GM23248 (cell line): ENCODE results near the gene SYNE3.

Source experiments
- EZH2 ChIP-seq: fragments of 200-600 bp; sonication (generic); IDR thresholded peaks from 2 replicates; pipeline ENCODE4 v1.6.1; 2018; ENCODE audit warnings: antibody characterized with exemption, mild to moderate bottlenecking; ENCODE audit not compliant: insufficient read depth, poor library complexity, severe bottlenecking
- EZH2phosphoT487 ChIP-seq: fragments of 200-600 bp; sonication (generic); IDR thresholded peaks from 2 replicates; pipeline ENCODE4 v1.6.1; 2018; ENCODE audit warnings: antibody characterized with exemption, moderate library complexity, mild to moderate bottlenecking, low read depth; ENCODE audit not compliant: insufficient read depth

DNA sequence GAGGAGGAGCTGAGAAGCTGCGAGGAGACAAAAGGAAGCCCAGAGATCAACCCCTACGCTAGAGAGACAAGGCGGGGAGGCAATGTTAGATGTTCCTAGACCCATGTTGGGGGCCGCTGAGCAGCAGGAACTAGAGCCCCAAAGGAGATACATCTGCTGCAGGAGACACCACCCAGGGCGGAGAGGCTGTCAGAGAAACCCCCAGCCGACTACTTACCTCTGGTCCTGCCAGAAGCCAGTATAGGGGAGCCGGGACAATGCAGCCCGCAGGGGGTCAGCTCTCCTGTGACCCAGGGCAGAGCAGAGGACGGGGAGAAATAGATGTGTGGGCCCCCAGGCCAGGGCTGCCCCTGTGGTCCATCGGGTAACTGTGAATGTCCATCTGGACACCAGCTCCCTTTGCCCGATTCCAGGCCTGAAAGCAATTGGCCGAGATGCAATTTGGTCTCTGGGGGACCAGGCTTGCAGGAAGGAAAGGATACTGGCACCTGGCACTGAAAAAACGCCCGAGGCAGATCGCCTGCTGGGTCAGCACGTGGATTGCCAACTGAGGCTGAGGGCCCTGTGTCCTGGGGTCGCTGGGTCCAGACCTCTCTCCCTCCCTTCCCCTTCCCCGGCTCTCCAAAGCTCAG lies 34.9 kb downstream of the SYNE3 start:
- TF ChIP-seq EZH2 = no peak
- no peak for TF ChIP-seq EZH2phosphoT487
